Measurements from ENCODE around the gene TBC1D10B. TPM values are rescaled to one million over a fixed set of nuclear protein-coding genes. Genes with fewer than 3 reads are reported as not detected.
"Not testable (repeated sequence)": the region's sequence is repeated elsewhere in the genome, so short reads cannot be mapped to it uniquely, and the experiment has no call there.

Gene TBC1D10B
- total RNA-seq, 1 experiment from 2014 or later: 36.0 TPM

DNA sequence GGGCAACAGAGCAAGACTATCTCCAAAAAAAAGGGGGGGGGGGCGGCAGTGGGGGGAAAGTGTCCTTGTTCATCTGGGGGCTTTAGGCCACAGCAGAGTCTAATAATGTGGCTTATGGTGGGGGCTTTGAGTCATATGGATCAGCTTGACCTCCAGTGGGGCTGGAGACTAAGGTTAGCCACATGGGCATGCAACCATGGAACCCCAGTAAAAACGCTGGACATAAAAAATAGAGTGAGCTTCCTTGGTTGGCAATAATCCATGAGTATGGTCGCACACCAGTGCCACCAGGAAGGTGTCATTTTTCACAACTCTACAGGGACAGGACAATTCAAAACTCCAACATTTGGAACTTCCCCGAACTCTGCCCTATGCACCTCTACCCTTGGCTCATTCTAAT, 59.4 kb downstream of the TBC1D10B start:
- H2AFZ ChIP-seq (ENCODE audit: low read length); H4K20me1 ChIP-seq (ENCODE audit: low read length); H3K9ac ChIP-seq (ENCODE audit: low read length); CTCF ChIA-PET; intact Hi-C loops (cut with micrococcal nuclease); H3K4me3 ChIP-seq (ENCODE audit: low read length); H3F3A ChIP-seq (ENCODE audit: low read length, unreplicated experiment); DNase-seq; H3K4me1 ChIP-seq (ENCODE audit: insufficient read depth, low read length); H3K79me2 ChIP-seq (ENCODE audit: low read length); H3K27me3 ChIP-seq (ENCODE audit: low read length); ATAC-seq; H3K27ac ChIP-seq (ENCODE audit: low read length); H3K4me2 ChIP-seq (ENCODE audit: low read length); H3K9me2 ChIP-seq (replicated peaks; ENCODE audit: low read length); POLR2A ChIA-PET (ENCODE audit: unreplicated experiment); H3K9me3 ChIP-seq (ENCODE audit: low read length); H3K36me3 ChIP-seq (ENCODE audit: low read depth, low read length); BruUV-seq (replicated peaks): not testable (repeated sequence)

- H3K9ac ChIP-seq (ENCODE audit: low read length); H3K4me2 ChIP-seq (ENCODE audit: low read length); ATAC-seq; H3F3A ChIP-seq (ENCODE audit: low read length, unreplicated experiment); H3K9me3 ChIP-seq (ENCODE audit: low read length); BruUV-seq (replicated peaks); H3K4me1 ChIP-seq (ENCODE audit: insufficient read depth, low read length); DNase-seq; H3K4me3 ChIP-seq (ENCODE audit: low read length); H3K27ac ChIP-seq (ENCODE audit: low read length); H3K79me2 ChIP-seq (ENCODE audit: low read length); H4K20me1 ChIP-seq (ENCODE audit: low read length); H3K9me2 ChIP-seq (replicated peaks; ENCODE audit: low read length); intact Hi-C loops (cut with micrococcal nuclease); H3K27me3 ChIP-seq (ENCODE audit: low read length); POLR2A ChIA-PET (ENCODE audit: unreplicated experiment); H2AFZ ChIP-seq (ENCODE audit: low read length); CTCF ChIA-PET; H3K36me3 ChIP-seq (ENCODE audit: low read depth, low read length): not testable (repeated sequence)
These were observed 61.0 kb downstream of the TBC1D10B start for GRCh38 chr16:30309255-30309654.

Other genes with a start within 250 kb of the TBC1D10B start
- 31.4 and 34.4 TPM in 2 replicates for gene MAPK3, start 247.3 kb downstream of the TBC1D10B start, total RNA-seq (2014; rRNA removed)
- gene CORO1A, start 186.9 kb downstream of the TBC1D10B start, total RNA-seq (2014; rRNA removed): 8.4 and 10.3 TPM in 2 replicates
- gene BOLA2B, start 176.8 kb downstream of the TBC1D10B start, total RNA-seq (2014; rRNA removed): 143 and 162 TPM in 2 replicates
- gene SLX1A, start 176.6 kb downstream of the TBC1D10B start, total RNA-seq (2014; rRNA removed): 83.4 and 91.9 TPM in 2 replicates
- gene SULT1A3, start 171.2 kb downstream of the TBC1D10B start, total RNA-seq (2014; rRNA removed): 8.5 and 14.6 TPM in 2 replicates
- 0.29 and 4.3 TPM in 2 replicates for gene NPIPB13, start 122.0 kb downstream of the TBC1D10B start, total RNA-seq (2014; rRNA removed)
- gene CD2BP2, start 15.2 kb downstream of the TBC1D10B start, total RNA-seq (2014; rRNA removed): 30.0 and 43.3 TPM in 2 replicates
- gene MYL11, start 4.3 kb upstream of the TBC1D10B start, total RNA-seq (2014; rRNA removed): not detected in 2 replicates
- 0.55 TPM in 1 of 2 replicates, not detected in the other for gene SEPTIN1, start 12.1 kb upstream of the TBC1D10B start, total RNA-seq (2014; rRNA removed)
- gene ZNF48, start 24.9 kb upstream of the TBC1D10B start, total RNA-seq (2014; rRNA removed): 8.9 and 14.2 TPM in 2 replicates
- 3.6 and 4.3 TPM in 2 replicates for gene ZNF771, start 37.1 kb upstream of the TBC1D10B start, total RNA-seq (2014; rRNA removed)
- 63.1 and 64.1 TPM in 2 replicates for gene DCTPP1, start 59.5 kb upstream of the TBC1D10B start, total RNA-seq (2014; rRNA removed)
- gene SEPHS2, start 75.4 kb upstream of the TBC1D10B start, total RNA-seq (2014; rRNA removed): 8.4 and 16.8 TPM in 2 replicates
- gene ITGAL, start 102.2 kb upstream of the TBC1D10B start, total RNA-seq (2014; rRNA removed): not detected in 2 replicates
- 31.2 and 46.7 TPM in 2 replicates for gene ZNF768, start 156.1 kb upstream of the TBC1D10B start, total RNA-seq (2014; rRNA removed)
- 7.9 and 8.9 TPM in 2 replicates for gene ZNF747, start 164.4 kb upstream of the TBC1D10B start, total RNA-seq (2014; rRNA removed)
- 8.1 and 12.8 TPM in 2 replicates for gene ZNF764, start 187.9 kb upstream of the TBC1D10B start, total RNA-seq (2014; rRNA removed)
- gene ZNF688, start 201.2 kb upstream of the TBC1D10B start, total RNA-seq (2014; rRNA removed): 5.5 and 14.3 TPM in 2 replicates
- gene ZNF785, start 215.2 kb upstream of the TBC1D10B start, total RNA-seq (2014; rRNA removed): 4.9 and 5.0 TPM in 2 replicates
- 6.0 and 6.9 TPM in 2 replicates for gene ZNF689, start 239.9 kb upstream of the TBC1D10B start, total RNA-seq (2014; rRNA removed)

Data from PC-3 (cell line).